HG03025 (cell line): ENCODE data around the gene ATP8B4.
"Not testable (repeated sequence)": the region's sequence is repeated elsewhere in the genome, so short reads cannot be mapped to it uniquely, and the experiment has no call there.

Experiments
- ATAC-seq: cut with Tn5 transposase; IDR thresholded peaks from one replicate; pipeline ENCODE4 v1.9.1; 2021; ENCODE audit warnings: mild to moderate bottlenecking, moderate library complexity; ENCODE audit not compliant: unreplicated experiment, low FRiP score

The ATP8B4 gene, protein sequence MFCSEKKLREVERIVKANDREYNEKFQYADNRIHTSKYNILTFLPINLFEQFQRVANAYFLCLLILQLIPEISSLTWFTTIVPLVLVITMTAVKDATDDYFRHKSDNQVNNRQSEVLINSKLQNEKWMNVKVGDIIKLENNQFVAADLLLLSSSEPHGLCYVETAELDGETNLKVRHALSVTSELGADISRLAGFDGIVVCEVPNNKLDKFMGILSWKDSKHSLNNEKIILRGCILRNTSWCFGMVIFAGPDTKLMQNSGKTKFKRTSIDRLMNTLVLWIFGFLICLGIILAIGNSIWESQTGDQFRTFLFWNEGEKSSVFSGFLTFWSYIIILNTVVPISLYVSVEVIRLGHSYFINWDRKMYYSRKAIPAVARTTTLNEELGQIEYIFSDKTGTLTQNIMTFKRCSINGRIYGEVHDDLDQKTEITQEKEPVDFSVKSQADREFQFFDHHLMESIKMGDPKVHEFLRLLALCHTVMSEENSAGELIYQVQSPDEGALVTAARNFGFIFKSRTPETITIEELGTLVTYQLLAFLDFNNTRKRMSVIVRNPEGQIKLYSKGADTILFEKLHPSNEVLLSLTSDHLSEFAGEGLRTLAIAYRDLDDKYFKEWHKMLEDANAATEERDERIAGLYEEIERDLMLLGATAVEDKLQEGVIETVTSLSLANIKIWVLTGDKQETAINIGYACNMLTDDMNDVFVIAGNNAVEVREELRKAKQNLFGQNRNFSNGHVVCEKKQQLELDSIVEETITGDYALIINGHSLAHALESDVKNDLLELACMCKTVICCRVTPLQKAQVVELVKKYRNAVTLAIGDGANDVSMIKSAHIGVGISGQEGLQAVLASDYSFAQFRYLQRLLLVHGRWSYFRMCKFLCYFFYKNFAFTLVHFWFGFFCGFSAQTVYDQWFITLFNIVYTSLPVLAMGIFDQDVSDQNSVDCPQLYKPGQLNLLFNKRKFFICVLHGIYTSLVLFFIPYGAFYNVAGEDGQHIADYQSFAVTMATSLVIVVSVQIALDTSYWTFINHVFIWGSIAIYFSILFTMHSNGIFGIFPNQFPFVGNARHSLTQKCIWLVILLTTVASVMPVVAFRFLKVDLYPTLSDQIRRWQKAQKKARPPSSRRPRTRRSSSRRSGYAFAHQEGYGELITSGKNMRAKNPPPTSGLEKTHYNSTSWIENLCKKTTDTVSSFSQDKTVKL

DNA sequence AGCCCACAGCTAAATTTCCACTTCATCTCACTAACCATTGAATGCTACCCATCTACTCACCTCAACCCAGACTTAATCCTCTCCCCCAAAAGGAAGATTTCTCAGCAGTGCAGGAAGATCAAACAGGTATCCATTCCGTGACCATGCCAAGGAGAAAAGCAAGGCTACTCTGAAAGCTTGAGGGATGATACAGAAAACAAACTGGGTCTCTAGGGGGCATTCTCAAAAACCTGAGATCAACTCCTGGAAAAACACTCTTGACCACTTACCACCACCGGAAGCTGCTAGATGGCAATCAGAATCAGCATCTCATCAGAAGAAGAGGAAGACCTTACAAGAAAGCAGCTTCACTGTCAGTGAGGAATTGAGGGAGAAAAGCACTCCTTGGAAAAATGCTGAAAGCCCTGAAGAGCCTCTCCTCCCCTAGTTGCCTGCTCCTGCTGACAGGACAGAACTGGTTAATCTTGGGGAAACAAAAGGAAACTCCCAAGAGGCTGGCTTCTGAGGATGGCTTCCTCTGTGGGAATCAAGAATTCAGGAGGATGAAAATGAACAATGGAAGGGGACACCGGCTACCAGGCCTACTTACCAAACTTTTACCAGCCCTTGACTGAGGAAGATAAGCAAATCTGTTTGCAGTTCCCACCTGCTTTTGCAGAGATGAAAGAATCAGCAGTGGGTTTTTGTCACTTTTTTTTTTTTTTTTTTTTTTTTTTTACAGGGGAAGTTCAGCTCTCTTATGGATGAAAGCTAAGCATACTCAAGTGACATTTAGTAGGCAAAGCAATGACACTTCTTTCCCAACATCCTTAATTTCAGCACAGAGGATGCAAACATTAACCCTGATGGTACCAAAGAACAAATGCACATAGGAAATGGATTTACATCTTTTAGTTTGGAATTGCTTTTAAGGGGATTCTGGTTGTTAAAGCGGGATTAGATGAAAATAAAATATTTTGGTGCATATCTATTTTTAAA, at the start of gene ATP8B4:
Gene ATP8B4, minus strand, starts transcription at position 171 of the 978 bp plus-strand sequence. CDS start 12,267 bp downstream, outside the sequence.
- ATAC-seq = no peak

DNA sequence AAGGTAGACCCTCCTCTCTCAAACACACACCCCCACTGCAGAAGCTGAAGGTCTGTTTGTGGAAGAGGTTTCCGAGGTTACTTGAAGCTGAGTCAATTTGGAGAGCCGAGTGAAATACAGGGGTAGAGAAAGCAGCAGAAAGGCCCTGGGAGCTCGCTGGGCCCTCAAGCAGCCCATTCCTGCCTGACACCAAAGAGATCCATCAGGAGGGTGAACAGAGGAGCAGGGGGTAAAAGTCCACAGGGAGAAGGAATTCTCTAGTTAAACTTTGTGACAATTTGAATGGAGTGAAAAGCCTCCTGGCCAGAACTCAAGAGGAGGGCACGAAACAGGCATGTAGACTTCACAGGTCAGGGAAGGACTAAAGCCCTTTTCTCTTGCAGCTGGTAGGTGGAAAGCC, 49.3 kb upstream of the ATP8B4 start:
- no peak for ATAC-seq

DNA sequence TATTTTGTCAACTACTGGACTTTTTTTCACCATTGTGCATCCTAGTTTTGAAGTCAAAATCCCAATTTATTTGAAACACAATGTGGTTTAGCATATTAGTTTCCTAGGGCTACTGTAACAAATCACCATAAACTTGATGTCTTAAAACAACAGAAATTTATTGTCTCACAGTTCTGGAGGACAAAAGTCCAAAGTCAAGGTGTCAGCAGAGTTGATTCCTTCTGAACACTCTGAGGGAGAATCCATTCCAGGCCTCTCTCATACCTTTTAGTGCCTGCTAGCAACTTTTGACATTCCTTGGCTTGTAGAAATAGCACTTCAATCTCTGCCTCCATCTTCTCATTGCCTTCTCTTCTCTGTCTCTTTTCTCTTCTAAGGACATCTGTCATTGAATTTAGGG, 48.1 kb upstream of the ATP8B4 start:
- ATAC-seq = no peak

DNA sequence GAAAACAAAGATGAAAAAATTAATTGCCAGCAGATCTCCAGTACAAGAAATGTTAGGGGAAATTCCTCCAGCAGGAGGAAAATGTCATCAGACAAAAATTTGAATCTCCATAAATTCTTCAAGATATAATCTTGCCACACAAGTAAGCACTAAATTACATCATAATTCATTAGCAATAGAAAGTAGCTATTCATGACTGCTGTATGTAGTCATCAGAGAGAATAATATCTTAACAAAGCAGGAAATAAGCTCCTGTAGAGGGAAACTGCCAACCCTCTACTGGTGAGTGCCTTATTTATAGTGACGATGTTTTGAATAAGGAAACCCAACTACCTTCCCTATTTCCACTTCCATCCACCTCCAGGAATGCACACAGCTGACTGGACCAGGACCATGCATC, 47.2 kb upstream of the ATP8B4 start:
- ATAC-seq = no peak

DNA sequence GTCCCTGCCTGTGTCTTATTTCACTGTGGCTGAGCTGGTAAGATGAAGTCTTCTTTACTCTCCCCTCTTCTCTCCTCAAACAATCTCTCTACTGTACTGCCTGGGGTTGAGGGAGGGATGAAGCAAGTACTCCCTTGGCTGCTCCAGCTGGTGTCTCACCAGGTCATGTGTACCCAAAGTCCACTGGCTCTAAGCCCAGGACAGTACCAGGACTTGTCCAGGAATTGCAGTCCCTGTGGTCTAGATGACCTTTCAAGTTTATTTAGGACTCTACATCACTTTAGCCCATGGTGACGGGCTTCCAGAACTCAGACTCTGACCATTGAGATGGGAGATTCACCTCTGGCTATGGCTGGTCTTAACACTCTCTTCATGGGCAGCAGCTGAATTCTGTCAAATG, 45.4 kb upstream of the ATP8B4 start:
- no peak for ATAC-seq

DNA sequence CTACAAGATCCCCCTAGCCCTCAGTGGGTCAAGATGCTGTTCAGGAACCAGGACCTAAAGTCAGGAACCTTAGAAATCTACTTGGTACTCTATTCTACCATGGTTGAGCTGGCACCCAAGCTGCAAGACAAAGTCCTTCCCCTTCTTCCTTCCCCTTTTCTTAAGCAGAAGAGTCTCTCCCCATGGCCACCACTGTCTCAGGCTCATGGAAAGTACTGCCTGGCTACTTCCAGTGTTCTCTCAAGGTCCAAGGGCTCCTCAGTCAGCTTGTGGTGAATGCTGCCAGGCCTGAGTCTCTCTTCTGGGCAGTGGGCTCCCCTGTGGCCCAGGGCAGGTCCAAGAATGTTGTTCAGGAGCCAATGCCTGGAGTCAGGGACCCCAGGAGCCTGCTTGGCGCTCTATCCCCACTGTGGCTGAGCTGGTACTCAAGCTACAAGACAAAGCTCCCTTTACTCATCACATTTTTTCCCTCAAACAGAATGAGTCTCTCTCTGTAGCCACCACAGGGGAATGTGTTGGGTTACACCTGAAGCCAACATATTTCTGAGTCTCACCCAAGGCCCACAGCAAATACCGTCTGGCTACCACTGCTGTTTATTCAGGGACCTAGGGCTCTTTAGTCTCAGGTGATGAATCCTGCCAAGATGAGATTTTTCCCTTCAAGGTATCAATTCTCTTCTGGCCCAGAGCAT, 44.8 kb upstream of the ATP8B4 start:
- no peak for ATAC-seq

DNA sequence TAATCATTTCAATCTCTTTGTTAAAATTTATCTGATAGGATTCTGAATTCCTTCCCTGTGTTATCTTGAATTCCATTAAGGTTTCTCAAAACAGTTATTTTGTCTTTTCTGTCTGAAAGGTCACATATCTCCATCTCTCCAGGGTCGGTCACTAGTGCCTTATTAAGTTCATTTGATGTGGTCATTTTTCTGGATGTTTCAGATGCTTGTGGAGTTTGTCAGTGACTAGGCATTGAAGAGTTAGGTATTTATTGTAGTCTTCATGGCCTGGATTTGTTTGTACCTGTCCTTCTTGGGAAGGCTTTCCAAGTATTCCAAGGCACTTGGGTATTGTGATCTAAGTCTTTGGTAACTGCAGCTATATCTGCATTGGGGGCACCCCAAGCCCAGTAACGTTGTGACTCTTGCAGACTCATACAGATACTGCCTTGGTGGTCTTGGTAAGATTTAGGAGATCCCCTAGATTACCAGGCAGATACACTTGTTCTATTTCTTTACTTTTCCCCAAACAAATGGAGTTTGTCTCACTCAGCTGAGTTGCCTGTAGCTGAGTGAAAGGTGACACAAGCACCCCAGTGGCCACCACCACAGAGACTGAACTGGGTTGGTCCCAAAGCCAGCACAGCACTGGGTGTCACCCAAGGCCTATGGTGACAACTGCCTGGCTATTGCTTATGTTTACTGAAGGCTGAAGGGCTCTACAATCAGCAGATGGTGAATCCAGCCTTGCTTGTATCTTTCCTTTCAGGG, 44.1 kb upstream of the ATP8B4 start:
- no peak for ATAC-seq

DNA sequence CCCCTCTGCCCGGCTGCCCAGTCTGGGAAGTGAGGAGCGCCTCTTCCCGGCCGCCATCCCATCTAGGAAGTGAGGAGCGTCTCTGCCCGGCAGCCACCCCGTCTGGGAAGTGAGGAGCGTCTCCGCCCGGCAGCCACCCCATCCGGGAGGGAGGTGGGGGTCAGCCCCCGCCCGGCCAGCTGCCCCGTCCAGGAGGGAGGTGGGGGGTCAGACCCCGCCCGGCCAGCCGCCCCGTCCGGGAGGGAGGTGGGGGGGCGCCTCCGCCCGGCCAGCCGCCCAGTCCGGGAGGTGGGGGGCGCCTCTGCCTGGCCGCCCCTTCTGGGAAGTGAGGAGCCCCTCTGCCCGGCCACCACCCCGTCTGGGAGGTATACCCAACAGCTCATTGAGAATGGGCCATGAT, 39.2 kb upstream of the ATP8B4 start:
- ATAC-seq = not testable (repeated sequence)

DNA sequence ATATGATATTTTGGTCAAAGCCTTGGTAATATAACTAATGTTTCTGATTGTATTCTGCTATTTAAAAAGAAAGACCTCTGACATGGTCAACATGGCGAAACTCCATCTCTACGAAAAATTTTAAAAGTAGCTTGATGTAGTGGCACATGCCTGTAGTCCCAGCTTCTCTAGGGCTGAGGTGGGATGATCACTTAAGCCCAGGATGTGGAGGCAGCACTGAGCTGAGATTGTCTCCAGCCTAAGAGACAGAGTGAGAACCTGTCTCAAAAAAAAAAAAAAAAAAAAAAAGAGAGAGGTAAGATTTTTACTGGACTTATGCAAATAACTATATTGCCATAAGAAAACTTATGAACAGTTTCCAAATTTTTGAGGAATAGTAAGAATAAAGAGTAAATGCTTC, 32.4 kb upstream of the ATP8B4 start:
- no peak for ATAC-seq

DNA sequence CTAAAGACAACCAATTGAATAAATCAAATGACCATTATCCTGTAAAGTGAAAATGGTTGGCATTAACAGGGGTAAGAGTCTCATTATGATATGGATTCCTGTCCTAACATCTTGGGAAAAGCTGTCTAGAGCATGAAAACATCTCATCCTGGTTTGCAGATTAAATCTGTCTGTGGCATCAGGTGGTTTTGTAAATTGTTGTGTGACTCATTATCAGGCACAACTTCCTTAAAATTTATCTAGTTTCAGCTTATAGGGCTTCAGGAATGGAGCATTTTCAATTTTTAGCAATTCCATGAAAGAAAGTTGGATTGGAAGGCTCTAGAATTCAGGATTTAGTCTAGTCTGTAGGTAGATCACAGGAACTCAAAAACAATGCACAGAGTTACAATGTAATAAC, 31.8 kb upstream of the ATP8B4 start:
- no peak for ATAC-seq

DNA sequence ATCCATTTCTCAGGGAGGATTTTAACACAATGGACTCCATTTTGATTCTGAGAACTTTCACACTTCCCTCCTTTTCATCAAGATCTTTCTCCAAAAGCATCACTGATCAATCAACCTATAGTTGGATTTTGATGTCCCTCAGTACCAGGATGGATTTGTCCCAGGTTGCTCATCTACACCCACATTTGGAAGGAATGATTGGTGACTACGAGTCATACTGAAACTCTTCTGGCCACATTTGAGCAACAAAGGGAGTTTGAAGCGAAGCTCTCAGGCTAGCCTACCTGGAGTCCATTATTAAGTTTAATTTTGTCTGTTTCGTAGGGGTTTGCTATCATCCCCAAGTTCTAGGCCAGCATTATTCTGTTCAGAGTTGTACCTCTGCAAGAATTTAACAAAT, 31.3 kb upstream of the ATP8B4 start:
- ATAC-seq = no peak

DNA sequence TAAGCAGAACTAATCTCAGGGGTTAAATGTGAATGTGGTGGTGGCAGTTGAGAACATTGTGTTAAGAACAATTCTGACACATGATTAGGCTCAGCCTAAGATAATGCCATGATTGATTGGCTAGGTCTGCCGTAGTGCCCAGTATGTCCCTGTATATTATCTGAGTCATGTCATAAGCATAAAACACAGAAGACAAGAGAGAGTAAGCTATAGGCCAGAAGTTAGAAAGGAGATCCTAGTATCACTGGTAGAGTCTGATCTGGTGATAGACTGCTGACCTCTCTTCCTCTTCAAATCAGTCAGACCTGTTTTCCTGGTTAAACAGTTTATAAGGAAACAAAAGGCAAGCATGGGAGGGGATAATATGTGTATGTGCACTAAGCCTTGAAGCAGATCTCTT, 30.1 kb upstream of the ATP8B4 start:
- ATAC-seq = no peak

DNA sequence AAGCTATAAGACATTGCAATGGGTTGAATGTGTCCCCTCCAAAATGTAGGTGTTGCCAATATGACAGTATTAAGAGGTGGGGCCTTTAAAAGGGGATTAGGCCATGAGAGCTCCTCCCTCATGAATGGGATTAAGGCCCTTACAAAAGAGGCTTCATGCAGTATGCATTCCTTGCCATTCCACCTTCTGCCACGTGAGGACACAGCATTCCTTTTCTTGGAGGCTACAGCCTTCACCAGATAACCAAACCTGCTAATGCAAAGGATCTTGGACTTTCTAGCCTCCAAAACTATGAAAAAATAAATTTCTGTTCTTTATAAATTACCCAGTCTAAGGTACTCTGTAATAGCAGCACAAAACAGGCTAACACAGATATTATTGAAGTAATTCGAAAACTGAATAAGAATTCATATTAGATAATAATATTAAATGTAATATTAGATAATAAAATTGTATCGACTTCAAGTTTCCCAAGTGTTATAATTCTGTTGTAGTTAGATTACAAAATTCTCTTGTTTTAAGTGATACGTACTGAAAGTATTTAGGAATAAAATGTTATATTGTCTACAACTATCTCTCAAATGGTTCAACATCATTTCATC, 29.4 kb upstream of the ATP8B4 start:
- no peak for ATAC-seq

DNA sequence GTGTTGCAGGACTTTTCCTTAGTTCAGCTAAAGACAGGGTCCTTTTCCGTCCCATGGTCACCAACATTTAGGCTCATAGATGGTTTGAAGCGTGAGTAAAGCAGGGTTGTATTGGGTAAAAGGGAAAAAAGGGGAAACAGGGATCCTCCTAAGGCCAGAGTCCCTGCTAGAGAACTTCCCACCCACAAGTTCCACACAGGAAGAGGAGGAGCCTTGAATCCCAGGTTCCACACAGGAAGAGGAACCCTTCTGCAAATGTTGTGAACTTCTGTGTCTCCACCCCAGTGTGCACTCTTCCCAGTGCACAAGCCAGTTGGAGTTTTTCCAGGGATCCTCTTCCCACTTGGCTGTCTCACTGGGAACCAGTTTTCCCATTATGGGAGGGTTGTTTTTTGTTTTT, 27.6 kb upstream of the ATP8B4 start:
- no peak for ATAC-seq

DNA sequence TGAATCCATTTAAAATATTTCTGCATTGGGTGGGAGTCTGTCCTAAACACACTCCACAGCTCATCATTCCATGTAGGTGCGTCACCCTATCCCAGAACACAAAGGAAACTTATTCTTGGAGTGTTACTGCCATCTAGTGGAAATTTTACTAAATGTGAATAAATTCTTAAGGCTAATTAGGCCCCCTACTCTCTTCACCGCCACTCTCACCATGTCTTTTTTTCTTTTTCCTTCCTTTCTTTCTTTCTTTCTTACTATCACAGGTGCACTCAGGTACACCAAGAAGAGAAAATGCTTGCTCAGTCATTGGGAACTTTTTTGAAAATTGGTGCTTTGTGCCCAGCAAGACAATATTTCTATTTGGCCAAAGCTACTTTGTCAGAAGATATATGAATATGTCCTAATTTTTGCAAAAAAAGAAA, 26.4 kb upstream of the ATP8B4 start:
- ATAC-seq = no peak

DNA sequence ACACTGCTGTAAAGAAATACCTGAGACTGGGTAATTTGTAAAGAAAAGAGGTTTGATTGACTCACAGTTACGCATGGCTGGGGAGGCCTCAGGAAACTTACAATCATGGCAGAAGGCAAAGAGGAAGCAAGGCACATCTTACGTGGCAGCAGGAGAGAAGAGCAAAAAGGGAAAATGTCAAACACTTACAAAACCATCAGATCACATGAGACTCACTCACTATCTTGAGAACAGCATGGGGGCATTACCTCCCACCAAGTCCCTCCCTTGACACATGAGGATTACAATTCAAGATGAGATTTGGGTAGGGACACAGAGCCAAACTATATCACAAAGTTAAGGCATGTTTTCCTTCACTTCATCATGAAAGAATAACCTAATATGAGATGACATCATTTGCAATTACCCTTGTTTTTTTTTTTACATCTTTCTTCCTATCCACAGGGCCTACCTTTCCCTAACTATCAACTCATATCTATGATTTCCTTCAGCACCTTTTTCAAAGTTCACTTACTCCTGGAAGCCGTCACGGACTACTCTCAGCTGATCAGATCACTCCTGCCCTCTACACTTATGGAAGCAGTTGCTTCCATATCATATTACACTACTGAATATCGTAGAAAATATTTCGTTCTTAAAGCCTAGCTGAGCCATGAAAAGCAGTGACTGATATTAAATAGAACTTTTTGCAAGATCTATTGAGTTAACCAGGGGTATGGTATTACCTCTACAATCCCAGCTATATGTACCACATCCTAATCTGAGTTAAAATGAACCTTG, 25.5 kb upstream of the ATP8B4 start:
- no peak for ATAC-seq

DNA sequence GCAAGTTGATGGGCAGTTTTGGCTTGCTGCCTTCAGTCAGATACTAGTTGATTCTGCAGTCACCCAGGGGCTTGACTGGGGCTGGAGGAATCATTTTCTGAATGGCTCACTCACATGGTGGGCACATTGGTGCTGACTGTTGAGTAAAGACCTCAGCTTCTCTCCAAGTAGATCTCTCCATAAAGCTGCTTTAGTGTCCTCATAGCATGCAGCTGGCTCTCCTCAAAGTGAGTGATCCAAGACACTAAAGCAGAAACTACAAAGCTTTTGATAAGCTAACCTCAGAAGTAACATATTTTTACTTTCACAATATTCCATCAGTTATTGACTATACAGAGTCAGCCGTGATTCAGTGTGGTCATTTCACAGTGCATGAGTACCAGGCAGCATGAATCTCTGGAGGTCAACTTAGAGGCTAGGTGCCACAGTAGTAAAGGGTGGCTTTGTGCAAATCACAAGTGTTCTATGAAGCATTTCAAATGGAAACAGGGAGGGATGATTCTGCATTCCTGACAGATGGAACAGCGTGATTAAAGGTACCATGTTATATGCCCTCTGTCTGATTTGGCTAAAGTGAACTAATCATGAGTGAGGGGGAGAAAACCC, 24.3 kb upstream of the ATP8B4 start:
- no peak for ATAC-seq
